Activated CD4-positive, CD25-positive, alpha-beta regulatory T cell (primary cell): ENCODE results near the gene TOX3.

Source experiments
- DNase-seq, 4 experiments: peaks; one replicate each; lab custom pipeline; 2025; lab: John Stamatoyannopoulos, UW

The TOX3 gene

DNA sequence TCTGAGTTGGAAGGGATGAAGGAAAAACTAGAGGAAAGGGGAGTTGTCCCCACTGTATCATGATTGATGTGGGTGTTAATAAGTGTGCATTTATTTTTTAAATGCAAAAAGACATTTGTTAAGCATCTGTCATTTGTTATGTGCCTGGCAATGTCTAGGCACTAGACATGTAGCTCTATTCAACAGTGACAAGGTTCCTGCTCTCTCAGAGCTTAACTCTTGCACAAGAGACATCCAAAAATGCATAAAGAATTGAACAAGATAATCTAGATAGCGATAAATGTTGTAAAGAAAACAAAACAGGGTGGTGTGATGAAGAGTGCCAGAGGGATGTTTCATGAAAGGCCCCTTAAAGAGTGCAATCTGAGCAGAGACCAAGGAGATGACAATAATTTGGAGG is 148.9 kb downstream of the TOX3 start:
- DNase-seq: no peak

DNA sequence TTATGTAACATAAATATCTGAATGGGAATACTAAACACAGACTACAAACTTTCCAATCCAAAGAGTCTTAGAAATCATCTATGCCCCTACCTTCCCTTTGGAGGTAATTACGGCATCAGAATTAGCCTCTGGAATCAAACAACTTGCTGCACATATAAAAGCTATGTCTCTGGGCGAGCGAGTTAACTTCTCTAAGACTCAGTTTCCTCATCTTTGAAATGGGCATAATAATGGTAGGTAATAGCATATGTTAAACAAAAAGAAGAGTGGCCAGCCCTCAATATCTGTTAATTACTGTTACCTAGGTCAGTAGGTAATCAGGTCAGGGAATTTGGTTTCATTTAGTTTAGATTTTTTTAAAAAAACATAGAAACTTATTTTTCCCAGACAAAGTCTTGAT is 153.5 kb downstream of the TOX3 start:
- no peak for DNase-seq

DNA sequence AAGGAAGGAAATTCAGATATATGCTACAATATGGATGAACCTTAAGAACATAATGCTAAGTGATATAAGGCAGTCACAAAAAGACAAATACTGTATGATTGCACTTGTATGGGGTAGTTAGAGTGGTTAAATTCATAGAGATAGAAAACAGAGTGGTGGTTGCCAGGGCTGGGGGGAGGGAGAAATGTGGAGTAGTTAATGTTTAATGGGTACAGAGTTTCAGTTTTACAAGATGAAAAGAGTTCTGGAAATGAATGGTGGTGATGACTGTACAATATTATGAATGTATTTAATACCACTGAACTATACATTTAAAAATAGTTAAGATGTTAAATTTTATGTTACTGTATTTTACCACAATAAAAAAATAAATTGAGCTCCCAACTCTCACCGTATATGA is 157.9 kb downstream of the TOX3 start:
- DNase-seq: no peak
